RPMI7951 (cell line): ENCODE data around the gene LUC7L3. TPM values are rescaled to one million over a fixed set of nuclear protein-coding genes. Genes with fewer than 3 reads are reported as not detected.
A peak's percentile ranks its signal among the peaks of the same experiment; 100 is the strongest.
"Not testable (repeated sequence)": the region's sequence is repeated elsewhere in the genome, so short reads cannot be mapped to it uniquely, and the experiment has no call there.

Source experiments
- DNase-seq: peaks from one replicate; pipeline ENCODE4 v3.0.0-alpha.2; 2012; ENCODE audit warnings: low read depth
- total RNA-seq: library from RNA; depleted of rRNA; stranded (reverse); fragments of >200 nt; shearing (Covaris generic); gene quantifications from 2 replicates; pipeline ENCODE4 v1.2.3, GENCODE V29; 2014

Gene LUC7L3
- total RNA-seq, 1 experiment from 2014 or later, result 21.7 TPM

DNA sequence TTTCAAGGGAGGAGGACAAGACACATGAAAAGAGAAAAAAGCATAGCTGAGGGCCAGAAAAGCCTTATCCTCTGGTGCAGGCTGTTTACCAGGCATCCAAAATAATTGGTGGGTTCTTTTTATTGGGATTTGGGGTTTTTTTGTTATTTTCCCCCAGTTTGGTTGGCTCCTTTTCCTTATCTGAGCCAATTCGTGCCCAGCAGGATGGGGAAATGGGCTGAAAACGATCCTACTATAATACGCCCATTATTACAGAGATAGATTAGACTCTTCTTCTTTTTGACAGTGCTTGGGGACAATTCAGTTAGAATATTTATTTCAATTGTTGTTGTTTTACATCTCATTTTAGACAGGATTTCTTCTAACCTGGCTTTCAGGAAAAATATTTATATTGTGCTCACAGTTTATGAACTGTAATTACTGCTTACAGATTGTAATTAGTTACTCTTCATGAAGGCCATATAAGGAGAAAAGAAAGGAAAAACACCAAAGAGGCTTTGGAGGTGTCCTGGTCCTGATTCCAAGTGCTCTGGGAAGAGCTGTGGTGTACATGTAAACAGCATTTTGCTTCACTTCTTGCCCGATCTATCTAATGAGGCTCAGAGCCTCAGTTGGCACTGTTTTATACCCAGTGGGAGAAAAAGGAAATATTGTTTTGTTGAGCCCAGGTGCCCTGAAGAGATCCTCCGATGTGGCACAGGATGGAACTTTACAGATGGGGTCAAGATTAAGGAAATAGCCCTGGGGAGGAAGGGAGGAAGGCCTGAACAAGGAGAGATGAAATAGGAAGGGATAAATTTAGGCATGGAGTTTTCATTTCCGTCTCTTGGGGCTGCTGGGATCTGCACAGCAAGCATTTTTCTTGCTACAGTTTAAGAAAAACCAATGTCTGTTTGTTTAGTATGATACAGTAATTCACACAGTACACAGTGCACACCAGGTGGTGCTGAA, 11.1 kb upstream of the LUC7L3 start:
- peak; percentile 48 for DNase-seq

DNA sequence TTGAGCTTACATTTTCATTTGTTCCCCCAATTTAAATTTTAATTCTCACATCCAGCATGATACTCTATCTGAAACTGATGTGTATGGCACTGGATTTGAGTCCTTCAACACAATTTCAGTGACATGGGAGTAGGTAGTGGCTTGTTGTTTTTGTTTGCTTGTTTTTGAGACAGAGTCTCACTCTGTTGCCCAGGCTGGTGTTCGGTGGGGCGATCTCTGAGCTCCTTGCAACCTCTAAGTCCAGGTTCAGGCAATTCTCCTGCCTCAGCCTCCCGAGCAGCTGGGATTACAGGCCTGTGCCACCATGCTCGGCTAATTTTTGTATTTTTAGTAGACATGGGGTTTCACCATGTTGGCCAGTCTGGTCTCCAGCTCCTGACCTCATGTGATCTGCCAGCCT, 10.3 kb upstream of the LUC7L3 start:
- not testable (repeated sequence) for DNase-seq

DNA sequence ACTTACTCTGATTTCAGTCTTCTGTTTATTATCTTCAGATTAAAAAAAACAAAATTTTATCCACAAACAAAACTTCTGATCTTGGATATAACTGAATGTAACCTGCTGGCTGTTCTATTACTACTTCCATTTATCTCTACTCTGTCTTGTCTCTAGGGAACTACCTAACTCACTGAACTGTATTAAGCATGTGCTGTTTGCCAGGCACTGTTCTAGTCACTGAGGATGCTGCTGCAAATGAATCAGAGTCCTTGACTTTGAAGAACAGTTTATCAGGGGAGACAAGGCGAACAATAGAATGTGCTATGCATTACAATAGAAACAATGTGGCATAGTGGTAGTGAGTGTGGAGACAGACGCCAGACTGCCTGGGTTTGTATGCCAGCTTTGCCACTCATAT, 9.4 kb upstream of the LUC7L3 start:
- no peak for DNase-seq

DNA sequence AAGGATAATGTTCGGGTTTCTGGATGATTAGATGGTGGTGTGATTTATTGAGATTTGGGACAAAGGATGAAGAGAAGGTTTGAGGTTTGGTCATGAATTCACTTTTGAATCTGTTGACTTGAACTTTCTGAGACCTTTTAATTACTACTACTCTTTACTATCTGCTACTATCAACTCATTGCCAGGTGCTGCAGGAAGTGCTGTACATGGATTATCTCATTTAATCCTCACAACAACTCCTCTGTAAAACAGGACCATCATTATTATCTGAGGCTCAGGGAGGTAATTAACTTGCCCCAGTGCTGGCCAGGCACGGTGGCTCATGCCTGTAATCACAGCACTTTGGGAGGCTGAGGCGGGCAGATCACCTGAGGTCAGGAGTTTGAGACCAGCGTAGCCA, 8.8 kb upstream of the LUC7L3 start:
- DNase-seq, result no peak

DNA sequence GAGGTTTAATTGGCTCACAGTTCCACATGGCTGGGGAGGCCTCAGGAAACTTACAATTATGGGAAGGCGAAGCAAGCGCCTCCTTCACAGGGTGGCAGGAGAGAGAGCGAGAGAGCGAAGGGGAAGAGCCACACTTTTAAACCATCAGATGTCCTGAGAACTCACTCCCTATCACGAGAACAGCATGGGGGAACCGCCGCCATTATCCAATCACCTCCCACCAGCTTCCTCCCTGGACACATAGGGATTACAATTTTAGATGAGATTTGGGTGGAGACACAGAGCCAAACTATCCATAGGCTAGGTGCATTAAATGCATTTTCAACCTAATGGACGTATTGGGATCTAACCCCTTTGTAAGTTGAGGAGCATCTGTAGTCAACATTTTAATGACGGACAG, 6.8 kb upstream of the LUC7L3 start:
- DNase-seq, result no peak

DNA sequence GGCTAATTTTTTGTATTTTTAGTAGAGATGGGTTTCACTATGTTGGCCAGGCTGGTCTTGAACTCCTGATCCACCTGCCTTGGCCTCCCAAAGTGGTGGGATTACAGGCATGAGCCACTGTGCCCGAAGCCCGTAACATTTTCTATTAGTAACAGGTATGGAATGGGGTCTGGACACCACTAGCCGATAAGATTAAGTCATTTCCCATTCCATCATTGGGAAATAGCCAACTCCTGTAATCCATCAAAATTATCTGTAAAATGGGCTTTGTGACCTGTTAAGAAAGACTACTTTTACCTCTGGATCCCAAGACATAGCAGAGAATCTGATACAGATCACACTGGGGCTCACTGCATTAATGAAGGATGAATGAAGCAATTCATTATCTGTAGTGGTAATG, 3.9 kb upstream of the LUC7L3 start:
- no peak for DNase-seq

DNA sequence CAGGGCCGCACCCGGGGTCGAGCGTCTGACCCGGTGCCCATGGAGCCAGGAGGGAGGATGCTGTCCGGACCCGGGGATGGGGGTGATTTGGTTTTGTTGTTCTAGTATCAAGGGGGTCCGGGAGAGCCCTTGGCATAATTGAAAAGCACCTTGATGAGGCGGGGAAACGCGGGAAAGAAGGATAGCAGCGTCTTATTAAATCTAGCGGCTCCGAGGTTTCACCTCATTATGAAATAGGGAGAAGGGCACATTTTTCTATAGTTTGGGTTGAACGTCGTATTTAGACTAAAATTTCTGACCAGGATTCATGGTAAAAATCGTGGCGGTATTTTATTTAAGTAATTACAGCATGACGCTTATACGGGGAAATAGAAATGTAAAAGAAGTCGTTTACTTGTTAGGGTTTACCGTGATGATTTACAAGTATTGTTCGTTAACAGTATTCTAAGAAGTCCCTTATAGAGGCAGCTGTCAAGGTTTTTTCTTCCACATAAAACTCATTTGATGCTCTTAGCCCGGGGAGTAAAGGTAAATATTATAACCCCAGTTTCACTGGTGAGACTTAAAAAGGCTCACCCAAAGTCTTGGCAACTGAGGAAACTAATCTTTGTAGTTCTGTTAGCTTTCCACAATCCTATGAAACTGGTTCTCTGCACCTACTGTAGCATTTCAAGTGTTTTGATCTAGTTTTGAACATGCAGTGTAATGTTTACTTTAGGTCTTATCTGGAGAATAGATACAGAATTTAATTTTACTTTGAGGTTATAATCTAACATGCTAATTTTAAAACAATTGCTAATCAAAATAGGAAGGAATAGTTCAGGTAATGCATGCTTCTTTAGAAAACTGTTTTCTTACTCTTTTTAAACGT, 756 bp downstream of the LUC7L3 start:
- no peak for DNase-seq

DNA sequence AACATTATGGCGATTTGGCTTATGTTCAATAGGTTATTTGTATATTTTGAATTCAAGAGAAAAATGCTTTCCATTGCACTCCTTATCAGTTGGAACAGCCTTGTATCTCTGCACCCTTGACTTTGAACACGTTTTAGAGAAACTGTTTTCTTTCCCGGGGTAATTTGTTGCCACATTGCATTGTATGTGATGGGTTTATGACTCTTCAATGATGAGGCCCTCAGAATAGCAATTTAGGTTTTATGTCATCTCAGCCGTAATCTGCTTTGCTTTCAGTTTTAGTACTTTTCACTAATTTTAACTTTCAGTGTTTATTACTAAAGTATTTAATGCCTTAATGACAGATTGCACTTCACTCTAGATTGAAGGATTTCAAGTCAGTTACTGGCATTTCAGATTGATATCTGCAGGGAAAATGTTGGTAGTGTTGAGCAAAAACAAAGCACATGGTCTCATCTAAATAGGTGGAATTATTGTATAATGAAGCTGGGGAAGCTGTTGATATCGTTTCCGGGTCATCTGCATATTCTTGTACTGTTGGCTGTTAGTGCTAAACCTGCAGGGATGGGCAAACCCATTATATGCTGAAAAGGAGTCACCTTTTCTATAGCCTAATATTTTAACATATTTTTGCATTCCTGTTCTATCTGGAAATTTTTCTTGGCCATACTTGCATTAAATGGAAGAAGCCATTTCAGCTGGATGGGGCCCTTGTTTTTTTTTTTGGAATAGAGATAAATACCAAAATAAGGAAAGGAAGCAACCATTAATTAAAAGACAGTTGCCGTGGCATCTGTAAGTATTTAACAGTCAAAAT, 2.0 kb downstream of the LUC7L3 start:
- DNase-seq, result no peak

DNA sequence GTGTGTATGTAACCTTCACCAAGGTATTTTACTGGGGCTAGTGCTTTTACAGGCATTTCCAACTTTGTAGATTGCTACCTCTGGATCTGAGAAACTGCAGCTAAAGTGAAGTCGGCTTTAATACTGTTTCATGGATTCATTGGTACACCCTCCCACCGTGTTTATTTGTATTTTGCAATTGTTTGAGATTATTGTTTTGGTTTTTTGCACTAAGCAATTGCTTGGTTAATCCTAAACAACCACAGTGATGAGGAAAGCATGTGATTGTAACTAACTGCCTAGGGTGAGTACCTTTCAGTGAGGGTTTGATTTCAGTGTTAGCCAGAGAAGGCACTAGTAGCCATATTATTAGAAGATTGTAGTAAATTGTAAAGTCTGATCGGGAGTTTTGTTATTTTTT, 3.3 kb downstream of the LUC7L3 start:
- no peak for DNase-seq

DNA sequence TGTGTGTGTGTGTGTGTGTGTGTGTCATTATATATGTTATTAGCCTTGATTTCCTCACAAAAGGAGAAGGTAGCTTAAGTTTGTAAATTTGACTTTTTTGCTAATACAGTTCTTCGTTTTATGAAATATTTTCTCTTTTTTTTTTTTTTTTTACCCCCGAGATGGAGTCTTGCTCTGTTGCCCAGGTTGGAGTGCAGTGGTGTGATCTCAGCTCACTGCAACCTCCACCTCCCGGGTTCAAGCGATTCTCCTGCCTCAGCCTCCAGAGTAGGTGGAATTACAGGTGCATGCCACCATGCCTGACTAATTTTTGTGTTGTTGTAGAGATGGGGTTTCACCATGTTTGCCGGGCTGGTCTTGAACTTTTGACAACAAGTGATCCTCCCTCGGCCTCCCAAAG, 5.2 kb downstream of the LUC7L3 start:
- not testable (repeated sequence) for DNase-seq

DNA sequence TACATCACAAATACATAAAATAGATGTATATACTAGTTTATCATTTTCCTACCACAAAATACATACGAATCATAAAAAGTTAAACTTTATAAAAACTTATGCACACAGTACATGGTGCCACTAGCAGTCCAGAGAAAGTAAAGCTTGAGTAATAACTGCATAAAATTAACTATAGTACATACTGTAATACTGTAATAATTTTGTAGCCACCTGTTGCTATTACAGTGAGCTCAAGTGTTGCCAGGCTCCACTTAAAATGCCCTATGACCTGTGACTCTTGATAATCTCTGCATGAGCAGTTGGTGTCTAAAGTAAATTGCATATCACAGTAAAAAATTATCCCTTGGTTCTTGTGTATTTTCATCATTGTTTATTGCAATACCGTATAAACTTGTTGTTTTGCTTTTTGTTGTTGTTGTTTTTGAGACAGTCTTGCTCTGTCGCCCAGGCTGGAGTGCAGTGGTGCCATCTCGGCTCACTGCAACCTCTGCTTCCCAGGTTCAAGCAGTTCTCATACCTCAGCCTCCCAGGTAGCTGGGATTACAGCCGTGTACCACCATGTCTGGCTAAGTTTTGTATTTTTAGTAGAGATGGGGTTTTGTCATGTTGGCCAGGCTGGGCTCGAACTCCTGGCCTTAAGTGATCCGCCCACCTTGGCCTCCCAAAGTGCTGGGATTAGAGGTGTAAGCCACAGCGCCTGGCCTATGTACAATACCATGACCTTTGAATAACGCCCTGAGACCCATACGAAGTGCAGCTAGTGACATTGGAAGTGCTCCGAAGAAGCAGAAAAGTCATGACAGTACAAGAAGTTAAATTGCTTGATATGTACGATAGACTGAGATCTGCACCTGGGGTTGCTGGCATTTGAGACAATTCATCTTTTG, 6.6 kb downstream of the LUC7L3 start:
- DNase-seq, result no peak

DNA sequence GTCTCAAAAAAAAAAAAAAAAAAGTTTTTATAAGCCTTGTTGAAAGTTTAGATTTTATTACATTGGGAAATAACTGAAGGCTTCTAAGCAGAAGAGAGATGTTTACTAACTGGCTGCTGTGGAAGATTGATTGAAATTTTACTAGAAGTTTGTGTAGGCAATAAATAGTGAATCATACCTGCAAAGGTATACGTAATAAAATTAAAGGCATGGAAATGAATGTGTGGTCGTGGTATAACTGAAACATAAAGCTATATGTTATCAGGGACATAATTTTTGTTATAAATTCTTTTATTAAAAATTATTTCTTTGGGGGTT, 8.7 kb downstream of the LUC7L3 start:
- no peak for DNase-seq

DNA sequence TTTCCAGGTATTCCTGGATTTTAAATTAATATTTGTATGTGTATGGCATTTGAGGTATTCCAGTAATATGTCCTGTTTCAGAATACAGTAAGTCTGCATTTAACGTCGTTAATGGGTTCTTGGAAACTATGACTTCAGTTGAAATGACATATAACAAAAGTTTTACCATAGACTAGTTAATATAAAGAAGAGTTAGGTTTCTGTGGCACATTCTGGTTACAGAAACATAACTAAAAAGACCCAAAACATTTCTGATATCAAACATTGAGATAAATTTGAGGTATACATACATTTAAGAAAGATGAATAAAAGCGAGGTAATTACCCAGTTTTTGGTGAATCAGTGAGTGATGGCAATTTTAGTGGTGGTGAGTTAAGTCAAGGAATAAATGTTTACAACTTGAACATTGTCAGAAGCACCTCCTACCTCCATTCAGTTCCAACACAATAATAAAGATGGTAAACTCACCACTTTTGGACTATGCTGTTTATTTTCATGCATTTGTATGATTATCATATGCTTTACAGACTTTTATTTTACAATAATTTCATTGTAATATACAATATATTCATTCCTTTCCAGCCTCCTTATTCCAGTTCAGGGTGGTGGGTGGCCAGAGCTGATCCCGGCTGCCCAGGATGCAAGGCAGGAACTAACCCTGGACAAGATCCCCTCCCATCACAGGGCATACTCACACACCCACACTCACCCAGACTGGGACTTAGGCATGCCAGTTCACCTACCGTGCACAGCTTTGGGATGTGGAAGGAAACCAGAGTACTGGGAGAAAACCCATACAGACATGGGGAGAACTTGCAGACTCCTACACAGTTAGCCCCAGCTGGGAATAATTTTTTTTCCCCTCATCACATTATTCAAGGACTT, 9.7 kb downstream of the LUC7L3 start:
- DNase-seq, result no peak

DNA sequence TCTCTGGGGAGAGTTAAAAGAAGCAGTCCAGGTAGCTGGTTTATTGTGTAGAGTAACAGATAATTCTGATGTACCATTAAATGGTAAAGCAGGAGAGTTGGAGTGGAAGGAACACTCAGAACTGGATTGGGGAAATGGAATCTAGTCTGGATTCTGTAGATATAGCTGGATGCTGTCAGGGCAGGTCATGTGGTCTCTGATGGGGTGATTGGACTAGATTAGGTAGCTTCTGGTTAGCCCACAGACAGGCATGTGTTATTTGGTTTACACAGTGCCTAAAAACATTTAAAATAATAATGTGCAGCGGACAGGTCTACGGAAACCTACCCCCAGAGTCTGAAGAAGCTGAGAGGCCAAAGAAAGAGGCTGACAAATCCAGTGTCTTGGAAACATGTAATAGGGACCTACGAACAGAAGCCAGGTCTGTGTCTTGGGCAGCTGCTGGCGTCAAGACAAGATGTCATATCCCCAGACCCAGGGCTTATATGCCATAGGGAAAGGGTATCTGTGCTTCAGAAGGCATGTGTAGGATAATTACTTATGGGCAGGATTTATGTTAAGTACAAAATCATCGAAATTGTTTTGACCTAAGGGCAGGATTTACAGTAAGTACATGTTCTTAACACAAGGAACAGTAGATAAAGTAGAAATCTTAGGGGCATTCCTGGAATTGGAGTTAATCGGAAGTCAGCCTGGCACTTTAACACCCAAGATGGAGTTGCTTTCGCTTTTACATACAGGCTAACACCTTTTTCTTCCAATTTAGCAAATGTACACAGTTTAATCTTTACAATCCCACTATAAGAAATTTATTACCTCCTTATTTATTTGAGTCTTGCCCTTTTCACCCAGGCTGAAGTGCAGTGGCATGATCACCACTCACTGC, 12.4 kb downstream of the LUC7L3 start:
- DNase-seq, result no peak

DNA sequence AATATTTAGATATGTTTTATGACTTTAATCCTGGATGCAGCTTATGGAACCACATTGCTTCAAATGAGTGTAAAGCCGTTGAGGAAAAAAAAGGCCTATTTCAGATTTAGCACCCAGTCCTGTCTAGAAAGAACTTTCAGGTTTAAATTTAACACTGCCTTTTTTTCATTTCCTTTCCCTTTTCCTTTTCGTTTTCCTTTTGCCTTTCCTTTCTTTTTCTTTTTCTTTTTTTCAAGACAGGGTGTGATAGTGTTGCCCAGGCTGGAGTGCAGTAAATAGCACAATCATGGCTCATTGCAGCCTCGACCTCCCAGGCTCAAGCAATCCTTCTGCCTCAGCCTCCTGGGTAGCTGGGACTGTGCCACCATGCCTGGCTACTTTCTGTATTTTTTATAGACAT, 15.9 kb downstream of the LUC7L3 start:
- no peak for DNase-seq

DNA sequence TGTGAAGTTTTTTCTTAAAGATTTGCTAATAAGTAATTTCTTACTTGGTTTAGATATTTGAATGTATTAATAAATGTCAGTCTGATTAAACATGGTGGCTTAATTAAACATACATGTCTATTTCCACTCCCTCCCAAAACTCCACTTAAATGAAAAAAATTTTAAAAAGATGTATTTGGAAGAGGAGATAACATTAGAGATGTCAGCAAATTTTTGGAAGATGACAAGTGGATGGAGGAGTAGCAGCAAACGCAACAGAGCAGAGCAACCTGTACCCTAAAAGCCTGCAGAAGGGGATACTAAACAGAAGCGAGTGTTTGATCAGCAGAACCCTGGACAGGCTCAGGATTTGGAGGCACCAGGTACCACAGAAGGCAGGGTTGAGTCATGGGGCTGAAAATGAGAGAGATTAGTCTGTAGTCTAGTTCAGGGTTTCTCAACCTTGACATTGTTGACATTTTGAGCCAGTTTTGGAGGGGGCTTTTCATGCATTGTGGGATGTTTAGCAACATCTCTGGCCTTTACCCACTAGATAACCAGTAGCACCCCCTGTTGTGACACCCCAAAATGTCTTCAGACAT, 17.8 kb downstream of the LUC7L3 start:
- DNase-seq, result no peak

DNA sequence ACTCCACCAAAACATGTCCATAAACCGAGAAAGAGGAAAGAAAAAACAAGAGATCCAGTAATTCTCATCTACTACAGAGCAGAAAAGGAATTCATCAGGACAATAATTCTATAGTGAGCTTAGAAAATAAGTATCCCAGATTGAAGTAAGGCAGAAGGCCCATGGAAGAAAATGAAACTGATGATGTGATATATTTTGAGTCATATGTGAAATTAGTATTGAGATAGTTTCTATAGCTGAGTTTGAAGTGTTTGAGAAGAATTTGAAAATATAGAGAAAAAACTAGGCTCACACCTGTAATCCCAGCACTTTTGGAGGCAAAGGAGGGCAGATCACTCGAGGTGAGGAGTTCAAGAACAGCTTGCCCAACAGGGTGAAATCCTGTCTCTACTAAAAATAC, 19.7 kb downstream of the LUC7L3 start:
- DNase-seq, result no peak

DNA sequence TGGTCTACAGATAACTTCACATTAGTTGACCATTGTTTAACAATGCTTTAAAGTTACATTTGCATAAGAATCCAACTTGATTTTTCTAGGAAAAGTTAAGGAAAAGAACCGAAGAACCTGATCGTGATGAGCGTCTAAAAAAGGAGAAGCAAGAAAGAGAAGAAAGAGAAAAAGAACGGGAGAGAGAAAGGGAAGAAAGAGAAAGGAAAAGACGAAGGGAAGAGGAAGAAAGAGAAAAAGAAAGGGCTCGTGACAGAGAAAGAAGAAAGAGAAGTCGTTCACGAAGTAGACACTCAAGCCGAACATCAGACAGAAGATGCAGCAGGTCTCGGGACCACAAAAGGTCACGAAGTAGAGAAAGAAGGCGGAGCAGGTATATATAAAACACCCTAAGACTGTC, 26.2 kb downstream of the LUC7L3 start:
- DNase-seq, result no peak

DNA sequence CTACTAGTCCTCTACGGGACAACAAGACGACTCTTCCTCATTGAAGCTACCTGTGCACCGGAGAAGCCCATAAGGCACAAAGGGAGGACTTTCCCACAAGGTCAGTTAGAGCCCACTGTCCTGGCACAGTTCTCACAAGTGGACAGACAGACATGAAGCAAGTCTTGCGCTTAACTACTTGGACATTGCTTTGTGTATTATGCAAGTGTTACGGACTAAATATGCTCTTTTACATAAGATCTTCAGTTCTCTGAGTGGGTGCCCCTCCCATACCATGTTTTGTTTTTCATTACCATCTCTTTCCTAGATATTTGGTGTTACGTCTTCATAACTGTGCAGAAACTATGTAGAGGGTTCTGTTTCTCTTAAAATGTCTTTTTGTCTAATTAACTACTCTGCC, 29.8 kb downstream of the LUC7L3 start:
- no peak for DNase-seq
